Panc1 (cell line): ENCODE measurements around the gene ATXN1. TPM values are rescaled to one million over a fixed set of nuclear protein-coding genes. Genes with fewer than 3 reads are reported as not detected.

Experiments
- ATAC-seq: fragments of 200-7000 bp; cut with Tn5 transposase; 2 replicates; pipeline ENCODE4 v1.9.1; 2020; ENCODE audit warnings: mild to moderate bottlenecking, moderate library complexity
- BruUV-seq: library from RNA; stranded (reverse); fragments of 400-500 nt; replicated peaks from 2 replicates; lab custom pipeline; 2021; lab: Mats Ljungman, UMichigan
- CTCF ChIA-PET: fragments of 300-600 bp; sonication (Branson Sonifier 250); formaldehyde crosslinking; loops from one replicate; lab custom pipeline; 2022; ENCODE audit warnings: antibody characterized with exemption; lab: Charles Lee
- POLR2A ChIA-PET: fragments of 300-600 bp; sonication (Branson Sonifier 250); formaldehyde crosslinking; loops from one replicate; lab custom pipeline; 2022; ENCODE audit warnings: antibody characterized with exemption; lab: Charles Lee
- DNase-seq: peaks from one replicate; pipeline ENCODE4 v3.0.0-alpha.2; 2010; ENCODE audit warnings: low read depth, low spot score
- H3K27ac ChIP-seq: 2 replicates; pipeline ENCODE4 v1.5.1; 2011; ENCODE audit warnings: mild to moderate bottlenecking, low read length, inconsistent platforms
- H3K27me3 ChIP-seq: fragments of 200-500 bp; sonication (Bioruptor generic); 2 replicates; pipeline ENCODE4 v1.6.0; 2014; ENCODE audit warnings: low read length, inconsistent platforms; ENCODE audit not compliant: control insufficient read depth, insufficient read depth
- H3K36me3 ChIP-seq: fragments of 200-500 bp; sonication (Bioruptor generic); 2 replicates; pipeline ENCODE4 v1.5.1; 2014; ENCODE audit warnings: inconsistent platforms, mild to moderate bottlenecking, low read length, moderate library complexity; ENCODE audit not compliant: control insufficient read depth, insufficient read depth
- H3K4me1 ChIP-seq: 2 replicates; pipeline ENCODE4 v1.5.1; 2011; ENCODE audit warnings: inconsistent platforms, mild to moderate bottlenecking, low read length, moderate library complexity; ENCODE audit not compliant: control insufficient read depth, insufficient read depth
- H3K4me3 ChIP-seq, 2 experiments: 2 replicates each; pipeline ENCODE4 v1.5.1; 2011 to 2012; ENCODE audit warnings: low read depth in 2 of 2, low read length in 2 of 2, mild to moderate bottlenecking in 2 of 2, inconsistent platforms in 1 of 2, moderate library complexity in 1 of 2
- H3K9me3 ChIP-seq: fragments of 200-500 bp; sonication (Bioruptor generic); 2 replicates; pipeline ENCODE4 v1.5.1; 2014; ENCODE audit warnings: low read depth, mild to moderate bottlenecking, inconsistent platforms, low read length, moderate library complexity; ENCODE audit not compliant: control insufficient read depth, insufficient read depth
- CTCF ChIP-seq: fragments of 450-650 bp; IDR thresholded peaks from 2 replicates; pipeline ENCODE4 v1.5.1; 2017; ENCODE audit warnings: mild to moderate bottlenecking
- POLR2AphosphoS5 ChIP-seq: IDR thresholded peaks from 2 replicates; pipeline ENCODE4 v1.6.1; 2012; ENCODE audit warnings: mild to moderate bottlenecking, low read depth, low read length, moderate library complexity
- REST ChIP-seq, 2 experiments: IDR thresholded peaks; 2 replicates each; pipeline ENCODE4 v1.6.1; 2011 to 2012; ENCODE audit warnings: low read depth in 2 of 2, control low read depth in 1 of 2, low read length in 1 of 2, mild to moderate bottlenecking in 1 of 2, moderate library complexity in 1 of 2; ENCODE audit not compliant: insufficient read depth in 1 of 2
- SIN3A ChIP-seq: IDR thresholded peaks from 2 replicates; pipeline ENCODE4 v1.6.1; 2012; ENCODE audit warnings: low read depth, mild to moderate bottlenecking, low read length, moderate library complexity, borderline replicate concordance; ENCODE audit not compliant: insufficient read depth
- TCF7L2 ChIP-seq: IDR thresholded peaks from 2 replicates; pipeline ENCODE4 v1.6.1; 2011; ENCODE audit warnings: mild to moderate bottlenecking, low read depth, low read length, inconsistent platforms
- in situ Hi-C: cut with HindIII; loops from 2 replicates; pipeline ENCODE4 v1.10.0; 2016; ENCODE audit warnings: low sequenced_read_pairs, low pct_unique_long_range_greater_than_20kb
- intact Hi-C: fragments of 100-400 bp; cut with micrococcal nuclease; formaldehyde crosslinking; loops from one replicate; pipeline ENCODE4 v1.10.0; 2022; ENCODE audit not compliant: unreplicated experiment
- total RNA-seq: library from RNA; stranded (reverse); gene quantifications from one replicate; pipeline ENCODE4 v1.2.1, GENCODE V29; 2021; ENCODE audit not compliant: unreplicated experiment

Gene ATXN1
- total RNA-seq, 1 experiment from 2014 or later: 67.1 TPM

DNA sequence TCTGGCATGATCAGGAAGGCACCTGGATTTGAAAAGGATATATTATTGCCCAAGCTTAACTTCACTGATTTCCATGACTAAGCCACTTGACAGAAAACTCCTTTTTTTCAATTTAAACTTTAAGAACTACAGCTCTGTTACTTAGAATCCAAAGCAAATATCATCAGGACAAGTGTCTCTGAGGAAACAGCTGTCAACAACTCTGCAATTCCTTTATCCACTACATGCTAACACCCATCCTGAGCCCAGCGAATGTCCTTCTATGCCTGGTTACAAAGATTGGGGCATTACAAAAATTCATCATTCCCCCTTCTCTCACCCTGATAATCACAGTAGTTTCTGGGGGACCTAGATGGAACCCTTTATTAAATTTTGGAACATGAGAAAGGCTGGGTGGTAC, 386.1 kb downstream of the ATXN1 start:
- no peak for ATAC-seq
- in situ Hi-C loops (no loop called here), intact Hi-C loops (no loop called here)
- no TSS peak for BruUV-seq
- DNase-seq: no peak
- Histone ChIP-seq H3K4me3 (no peak overlapping the region), H3K27ac (no peak overlapping the region), H3K9me3 (no peaks in the 10 kb centered on the region), H3K27me3 (no peaks in the 10 kb centered on the region), H3K36me3 (no peaks in the 10 kb centered on the region), H3K4me1 (no peaks in the 10 kb centered on the region)
- ChIA-PET CTCF (interaction anchor here (0.6 kb wide), 1 partner anchor 58 kb away, joined by 3 read pairs; no protein-coding TSS in a partner anchor), POLR2A (no interaction called here)
- TF ChIP-seq POLR2AphosphoS5: no peak
- no peak for TF ChIP-seq REST (IDR thresholded peaks at IDR 0.05; ENCODE audit: insufficient read depth in 1 of 2, low read depth in 2 of 2, low read length in 1 of 2)
- TF ChIP-seq TCF7L2: no peak
- no peak for TF ChIP-seq CTCF
- no peak for TF ChIP-seq SIN3A

DNA sequence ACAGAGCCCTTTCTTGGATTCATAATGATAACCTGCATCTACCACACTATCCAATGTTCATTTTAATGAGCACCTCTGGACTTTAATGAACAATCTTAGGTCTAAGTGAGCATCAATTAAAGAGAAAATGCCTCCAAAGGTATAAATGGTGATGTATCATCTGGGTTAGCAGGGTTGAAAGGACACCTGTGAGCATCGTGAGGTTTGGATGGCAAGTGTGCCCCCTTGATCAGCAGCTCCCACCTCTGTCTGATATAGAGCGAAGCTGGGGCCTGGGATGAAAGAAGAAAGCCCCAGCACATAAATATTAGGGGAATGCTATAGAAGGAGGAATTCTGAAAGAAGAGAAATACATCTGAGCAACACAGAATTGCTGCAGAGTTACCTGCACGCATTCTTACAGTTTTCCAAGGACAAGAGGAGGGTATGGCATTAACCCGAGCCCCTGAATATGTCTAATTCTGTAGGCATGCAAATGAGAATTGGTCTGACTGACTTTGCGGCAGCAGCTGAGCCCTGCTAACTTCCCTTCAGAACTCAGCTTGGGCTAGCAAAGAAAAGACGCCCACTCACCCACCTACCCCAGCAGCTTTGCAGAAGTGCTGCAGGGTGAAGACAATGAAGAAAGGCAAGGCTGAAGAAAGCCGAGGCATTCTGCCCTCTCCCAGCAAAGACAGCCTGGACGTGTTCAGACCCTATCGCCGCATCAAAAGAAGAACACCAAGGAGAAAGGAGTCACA, 386.6 kb downstream of the ATXN1 start:
- intact Hi-C loops: no loop called here
- ChIA-PET CTCF (no interaction called here), POLR2A (no interaction called here)
- no TSS peak for BruUV-seq
- H3K27me3 ChIP-seq: no peaks in the 10 kb centered on the region
- H3K27ac ChIP-seq: no peak overlapping the region
- H3K9me3 ChIP-seq: no peaks in the 10 kb centered on the region
- TF ChIP-seq SIN3A: no peak
- no peak for TF ChIP-seq POLR2AphosphoS5
- TF ChIP-seq TCF7L2: no peak
- TF ChIP-seq CTCF: no peak
- TF ChIP-seq REST (IDR thresholded peaks at IDR 0.05; ENCODE audit: insufficient read depth in 1 of 2, low read depth in 2 of 2, low read length in 1 of 2): no peak
- no peaks in the 10 kb centered on the region for H3K4me1 ChIP-seq
- no peaks in the 10 kb centered on the region for H3K36me3 ChIP-seq
- no peak for ATAC-seq
- no peak overlapping the region for H3K4me3 ChIP-seq
- in situ Hi-C loops: no loop called here
- no peak for DNase-seq
